Activated CD4-positive, alpha-beta T cell treated with anti-CD3 and anti-CD28 coated beads, Interleukin-2, amount 50 U/mL, for 16 hours (primary cell): ENCODE results near the gene MXD1.

Source experiments
- DNase-seq: peaks from one replicate; pipeline ENCODE4 v3.0.0-alpha.2; 2020

Gene MXD1

GRCh38 chr2:69979902-69980807 is 65.2 kb downstream of the MXD1 start:
- no peak for DNase-seq

- no peak for DNase-seq
Measured at GRCh38 chr2:69983392-69983966, 68.6 kb downstream of the MXD1 start.

GRCh38 chr2:69985216-69985615 is 70.3 kb downstream of the MXD1 start:
- no peak for DNase-seq

- DNase-seq, result no peak
Measured at GRCh38 chr2:69985688-69986087, 70.8 kb downstream of the MXD1 start.

- DNase-seq, result no peak
Measured at GRCh38 chr2:69986691-69987090, 71.8 kb downstream of the MXD1 start.

GRCh38 chr2:69988086-69988635 is 73.3 kb downstream of the MXD1 start:
- DNase-seq, result no peak

- no peak for DNase-seq
Measured at GRCh38 chr2:69989009-69989408, 74.1 kb downstream of the MXD1 start.

GRCh38 chr2:69989441-69990105 is 74.7 kb downstream of the MXD1 start:
- DNase-seq, result no peak
